GM19023 (cell line): ENCODE measurements around the gene DCTN3.

Experiments used
- ATAC-seq: cut with Tn5 transposase; IDR thresholded peaks from one replicate; pipeline ENCODE4 v1.9.1; 2021; ENCODE audit warnings: mild to moderate bottlenecking, moderate library complexity; ENCODE audit not compliant: unreplicated experiment

DCTN3 gene

GRCh38 chr9:34591248-34591916, 28.9 kb downstream of the DCTN3 start:
- ATAC-seq = peak; percentile 72

GRCh38 chr9:34590381-34591247, 29.7 kb downstream of the DCTN3 start:
- ATAC-seq = no peak

GRCh38 chr9:34589636-34590380, 30.5 kb downstream of the DCTN3 start, which contains the start of gene CNTFR:
Gene CNTFR, minus strand, starts transcription at chr9:34589724. Its CDS starts 20,743 bp downstream, at chr9:34568981.
- ATAC-seq = no peak

- no peak for ATAC-seq
Measured at GRCh38 chr9:34588671-34589635, 31.3 kb downstream of the DCTN3 start.

- ATAC-seq = no peak
Measured at GRCh38 chr9:34587271-34587670, 33.0 kb downstream of the DCTN3 start.

GRCh38 chr9:34585946-34586669, 34.2 kb downstream of the DCTN3 start:
- ATAC-seq = no peak

- no peak for ATAC-seq
Measured at GRCh38 chr9:34584970-34585369, 35.3 kb downstream of the DCTN3 start.

GRCh38 chr9:34582787-34583186, 37.5 kb downstream of the DCTN3 start:
- no peak for ATAC-seq

- ATAC-seq = no peak
Measured at GRCh38 chr9:34581318-34581717, 39.0 kb downstream of the DCTN3 start.

- no peak for ATAC-seq
Measured at GRCh38 chr9:34580358-34580757, 39.9 kb downstream of the DCTN3 start.

- ATAC-seq = no peak
Measured at GRCh38 chr9:34579808-34580163, 40.5 kb downstream of the DCTN3 start.

- no peak for ATAC-seq
Measured at GRCh38 chr9:34579104-34579807, 41.0 kb downstream of the DCTN3 start.

- ATAC-seq = no peak
Measured at GRCh38 chr9:34578241-34579103, 41.8 kb downstream of the DCTN3 start.

GRCh38 chr9:34577400-34578240, 42.7 kb downstream of the DCTN3 start:
- ATAC-seq = no peak

GRCh38 chr9:34576597-34577399, 43.5 kb downstream of the DCTN3 start:
- ATAC-seq = no peak

GRCh38 chr9:34575862-34576596, 44.3 kb downstream of the DCTN3 start:
- no peak for ATAC-seq
